ENCODE measurements around the gene MRS2.

DNA sequence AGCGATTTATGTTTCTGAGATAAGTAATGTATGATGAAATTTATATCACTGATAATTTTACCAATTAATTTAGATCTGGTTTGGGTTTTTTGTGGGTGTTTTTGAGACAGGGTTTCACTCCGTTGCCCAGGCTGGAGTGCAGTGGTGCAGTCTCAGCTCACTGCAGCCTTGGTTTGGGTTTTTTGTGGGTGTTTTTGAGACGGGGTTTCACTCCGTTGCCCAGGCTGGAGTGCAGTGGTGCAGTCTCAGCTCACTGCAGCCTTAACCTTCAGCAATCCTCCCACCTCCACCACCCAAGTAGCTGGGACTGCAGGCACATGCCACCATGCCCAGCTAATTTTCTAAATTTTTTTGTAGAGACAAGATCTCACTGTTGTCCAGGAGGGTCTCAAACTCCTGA, 13.0 kb downstream of the MRS2 start:
- TF ChIP-seq, protein P1, sequence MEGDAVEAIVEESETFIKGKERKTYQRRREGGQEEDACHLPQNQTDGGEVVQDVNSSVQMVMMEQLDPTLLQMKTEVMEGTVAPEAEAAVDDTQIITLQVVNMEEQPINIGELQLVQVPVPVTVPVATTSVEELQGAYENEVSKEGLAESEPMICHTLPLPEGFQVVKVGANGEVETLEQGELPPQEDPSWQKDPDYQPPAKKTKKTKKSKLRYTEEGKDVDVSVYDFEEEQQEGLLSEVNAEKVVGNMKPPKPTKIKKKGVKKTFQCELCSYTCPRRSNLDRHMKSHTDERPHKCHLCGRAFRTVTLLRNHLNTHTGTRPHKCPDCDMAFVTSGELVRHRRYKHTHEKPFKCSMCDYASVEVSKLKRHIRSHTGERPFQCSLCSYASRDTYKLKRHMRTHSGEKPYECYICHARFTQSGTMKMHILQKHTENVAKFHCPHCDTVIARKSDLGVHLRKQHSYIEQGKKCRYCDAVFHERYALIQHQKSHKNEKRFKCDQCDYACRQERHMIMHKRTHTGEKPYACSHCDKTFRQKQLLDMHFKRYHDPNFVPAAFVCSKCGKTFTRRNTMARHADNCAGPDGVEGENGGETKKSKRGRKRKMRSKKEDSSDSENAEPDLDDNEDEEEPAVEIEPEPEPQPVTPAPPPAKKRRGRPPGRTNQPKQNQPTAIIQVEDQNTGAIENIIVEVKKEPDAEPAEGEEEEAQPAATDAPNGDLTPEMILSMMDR (IDR thresholded peaks at IDR 0.05): no peak
- TF ChIP-seq RAD21 (conservative IDR thresholded peaks at IDR 0.05 in 1 of 2, IDR thresholded peaks at IDR 0.05 in 1 of 2) (no peak), NR3C1 (IDR thresholded peaks at IDR 0.05) (no peak), POLR2A (IDR thresholded peaks at IDR 0.05; ENCODE audit: low read length) (no peak), JUNB (IDR thresholded peaks at IDR 0.05) (no peak), BHLHE40 (IDR thresholded peaks at IDR 0.05; ENCODE audit: low read depth, low read length) (no peak)
- TF ChIP-seq, protein P2, sequence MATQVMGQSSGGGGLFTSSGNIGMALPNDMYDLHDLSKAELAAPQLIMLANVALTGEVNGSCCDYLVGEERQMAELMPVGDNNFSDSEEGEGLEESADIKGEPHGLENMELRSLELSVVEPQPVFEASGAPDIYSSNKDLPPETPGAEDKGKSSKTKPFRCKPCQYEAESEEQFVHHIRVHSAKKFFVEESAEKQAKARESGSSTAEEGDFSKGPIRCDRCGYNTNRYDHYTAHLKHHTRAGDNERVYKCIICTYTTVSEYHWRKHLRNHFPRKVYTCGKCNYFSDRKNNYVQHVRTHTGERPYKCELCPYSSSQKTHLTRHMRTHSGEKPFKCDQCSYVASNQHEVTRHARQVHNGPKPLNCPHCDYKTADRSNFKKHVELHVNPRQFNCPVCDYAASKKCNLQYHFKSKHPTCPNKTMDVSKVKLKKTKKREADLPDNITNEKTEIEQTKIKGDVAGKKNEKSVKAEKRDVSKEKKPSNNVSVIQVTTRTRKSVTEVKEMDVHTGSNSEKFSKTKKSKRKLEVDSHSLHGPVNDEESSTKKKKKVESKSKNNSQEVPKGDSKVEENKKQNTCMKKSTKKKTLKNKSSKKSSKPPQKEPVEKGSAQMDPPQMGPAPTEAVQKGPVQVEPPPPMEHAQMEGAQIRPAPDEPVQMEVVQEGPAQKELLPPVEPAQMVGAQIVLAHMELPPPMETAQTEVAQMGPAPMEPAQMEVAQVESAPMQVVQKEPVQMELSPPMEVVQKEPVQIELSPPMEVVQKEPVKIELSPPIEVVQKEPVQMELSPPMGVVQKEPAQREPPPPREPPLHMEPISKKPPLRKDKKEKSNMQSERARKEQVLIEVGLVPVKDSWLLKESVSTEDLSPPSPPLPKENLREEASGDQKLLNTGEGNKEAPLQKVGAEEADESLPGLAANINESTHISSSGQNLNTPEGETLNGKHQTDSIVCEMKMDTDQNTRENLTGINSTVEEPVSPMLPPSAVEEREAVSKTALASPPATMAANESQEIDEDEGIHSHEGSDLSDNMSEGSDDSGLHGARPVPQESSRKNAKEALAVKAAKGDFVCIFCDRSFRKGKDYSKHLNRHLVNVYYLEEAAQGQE (IDR thresholded peaks at IDR 0.05): no peak
- TF ChIP-seq, protein P3, sequence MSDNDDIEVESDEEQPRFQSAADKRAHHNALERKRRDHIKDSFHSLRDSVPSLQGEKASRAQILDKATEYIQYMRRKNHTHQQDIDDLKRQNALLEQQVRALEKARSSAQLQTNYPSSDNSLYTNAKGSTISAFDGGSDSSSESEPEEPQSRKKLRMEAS (IDR thresholded peaks at IDR 0.05): no peak

Measured in A549 (cell line).